Upper lobe of left lung (tissue), 6 donors: ENCODE results near the gene SORL1. TPM values are rescaled to one million over a fixed set of nuclear protein-coding genes. Genes with fewer than 3 reads are reported as not detected.
A peak's percentile ranks its signal among the peaks of the same experiment; 100 is the strongest.

ENCODE experiments used
- ATAC-seq, 2 donors: fragments of 200-7000 bp; cut with Tn5 transposase; one replicate each; pipeline ENCODE4 v1.9.1; 2022; ENCODE audit warnings: mild to moderate bottlenecking in 2 of 2, moderate library complexity in 2 of 2; ENCODE audit not compliant: low FRiP score in 2 of 2
- DNase-seq, 2 donors: peaks; one replicate each; pipeline ENCODE4 v3.0.0-alpha.2; 2019 to 2020
- H3K27ac ChIP-seq, 4 donors: fragments of 200-600 bp; sonication (generic); one replicate each; pipeline ENCODE4 v1.5.1; 2016 to 2019
- H3K27me3 ChIP-seq, 4 donors: fragments of 200-600 bp; sonication (generic); one replicate each; pipeline ENCODE4 v1.5.1; 2017 to 2019
- H3K36me3 ChIP-seq, 4 donors: fragments of 200-600 bp; sonication (generic); one replicate each; pipeline ENCODE4 v1.5.1; 2016 to 2019
- H3K4me1 ChIP-seq, 4 donors: fragments of 200-600 bp; sonication (generic); one replicate each; pipeline ENCODE4 v1.5.1; 2018 to 2019
- H3K4me3 ChIP-seq, 4 donors: fragments of 200-600 bp; sonication (generic); one replicate each; pipeline ENCODE4 v1.5.1; 2017 to 2019; ENCODE audit warnings: mild to moderate bottlenecking in 2 of 4, moderate library complexity in 1 of 4
- H3K9me3 ChIP-seq, 4 donors: fragments of 200-600 bp; sonication (generic); one replicate each; pipeline ENCODE4 v1.5.1; 2018 to 2019
- EP300 ChIP-seq, 4 donors: sonication (generic); formaldehyde crosslinking; IDR thresholded peaks; one replicate each; pipeline ENCODE4 v1.5.1; 2017; ENCODE audit warnings: antibody characterized with exemption in 4 of 4, control low read depth in 2 of 4
- POLR2A ChIP-seq, 4 donors: fragments of 450-650 bp; IDR thresholded peaks; one replicate each; pipeline ENCODE4 v1.5.1; 2016 to 2017; ENCODE audit warnings: antibody characterized with exemption in 4 of 4, mild to moderate bottlenecking in 2 of 4
- POLR2AphosphoS5 ChIP-seq, 2 donors: sonication (generic); formaldehyde crosslinking; IDR thresholded peaks; one replicate each; pipeline ENCODE4 v1.5.1; 2017; ENCODE audit warnings: antibody characterized with exemption in 2 of 2
- WGBS, 2 donors: methylation state at CpG; one replicate each; pipeline ENCODE4 v1.1.5; 2017 to 2018; 5-methylcytosine and 5-hydroxymethylcytosine counted together
- total RNA-seq, 6 donors: library from RNA; depleted of rRNA in 4 of 6; stranded (reverse); fragments of >200 nt in 4 of 6; gene quantifications; one replicate each; pipeline versions ENCODE4 v1.1.0 to v1.2.1, GENCODE V29; 2016 to 2021
- TF ChIP-seq, protein P1 (sequence below), 6 experiments: fragments of 450-650 bp in 4 of 6; fragments of 200-600 bp in 2 of 6; sonication (generic) in 2 of 6; IDR thresholded peaks; one replicate each; pipeline ENCODE4 v1.5.1; 2016 to 2019; ENCODE audit warnings: antibody characterized with exemption in 6 of 6
- donor health status: DM: no; HTN: no; CAD: no; lungs with moderate emphysema.
- donor health status: DM: no; HTN: yes; CAD: no; lungs with severe emphysema.

Gene SORL1
- total RNA-seq, 6 donors from 2014 or later, result 33.3 to 85.9 (median 67.2) TPM

GRCh38 chr11:121412000-121412587, 40.0 kb upstream of the SORL1 start:
- H3K4me3 ChIP-seq, result no peak overlapping the region
- no peaks in the 10 kb centered on the region for H3K36me3 ChIP-seq
- peaks cover 9 to 18% (median 15%) of the 10 kb centered on the region in 4 donors for H3K4me1 ChIP-seq
- WGBS, 2 donors, result 79 to 85% methylated on average over 4 of the region's 4 CpGs
- no peak overlapping the region for H3K27ac ChIP-seq
- TF ChIP-seq, protein P1, sequence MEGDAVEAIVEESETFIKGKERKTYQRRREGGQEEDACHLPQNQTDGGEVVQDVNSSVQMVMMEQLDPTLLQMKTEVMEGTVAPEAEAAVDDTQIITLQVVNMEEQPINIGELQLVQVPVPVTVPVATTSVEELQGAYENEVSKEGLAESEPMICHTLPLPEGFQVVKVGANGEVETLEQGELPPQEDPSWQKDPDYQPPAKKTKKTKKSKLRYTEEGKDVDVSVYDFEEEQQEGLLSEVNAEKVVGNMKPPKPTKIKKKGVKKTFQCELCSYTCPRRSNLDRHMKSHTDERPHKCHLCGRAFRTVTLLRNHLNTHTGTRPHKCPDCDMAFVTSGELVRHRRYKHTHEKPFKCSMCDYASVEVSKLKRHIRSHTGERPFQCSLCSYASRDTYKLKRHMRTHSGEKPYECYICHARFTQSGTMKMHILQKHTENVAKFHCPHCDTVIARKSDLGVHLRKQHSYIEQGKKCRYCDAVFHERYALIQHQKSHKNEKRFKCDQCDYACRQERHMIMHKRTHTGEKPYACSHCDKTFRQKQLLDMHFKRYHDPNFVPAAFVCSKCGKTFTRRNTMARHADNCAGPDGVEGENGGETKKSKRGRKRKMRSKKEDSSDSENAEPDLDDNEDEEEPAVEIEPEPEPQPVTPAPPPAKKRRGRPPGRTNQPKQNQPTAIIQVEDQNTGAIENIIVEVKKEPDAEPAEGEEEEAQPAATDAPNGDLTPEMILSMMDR (IDR thresholded peaks at IDR 0.05), result no peak
- TF ChIP-seq EP300 (IDR thresholded peaks at IDR 0.05) (no peak), POLR2AphosphoS5 (IDR thresholded peaks at IDR 0.05) (no peak), POLR2A (IDR thresholded peaks at IDR 0.05) (no peak)
- H3K27me3 ChIP-seq, result no peaks in the 10 kb centered on the region
- ATAC-seq, result no peak
- no peak for DNase-seq
- H3K9me3 ChIP-seq, result no peaks in the 10 kb centered on the region

DNA sequence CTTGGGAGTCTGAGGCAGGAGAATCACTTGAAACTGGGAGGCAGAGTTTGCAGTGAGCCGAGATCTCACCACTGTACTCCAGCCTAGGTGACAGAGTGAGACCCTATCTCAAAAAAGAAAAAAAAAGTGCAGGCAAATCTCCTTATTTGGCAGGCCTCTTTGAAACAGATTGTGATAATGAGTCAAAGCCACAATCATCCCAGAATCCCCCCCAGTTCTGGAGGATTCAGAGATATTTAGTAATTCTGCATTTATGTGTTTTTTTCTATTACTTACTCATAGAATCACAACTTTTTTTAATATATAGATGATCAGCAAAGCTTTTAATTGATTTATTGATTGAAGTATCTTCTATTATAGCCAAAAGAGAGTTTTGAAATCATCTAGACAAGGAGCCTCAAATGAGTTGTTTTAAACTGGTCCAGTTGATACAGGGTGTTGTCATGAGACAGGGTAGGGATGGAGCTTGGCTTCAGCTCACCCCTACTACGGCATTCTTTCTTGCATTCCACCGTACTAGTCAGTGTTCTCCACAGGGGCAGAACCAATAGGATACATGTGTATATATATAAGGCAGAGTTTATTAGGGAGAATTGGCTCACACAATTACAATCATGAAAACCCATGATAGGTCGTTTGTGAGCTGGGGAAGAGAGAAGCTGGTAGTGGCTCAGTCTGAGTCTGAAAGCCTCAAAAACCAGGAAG, 39.3 kb upstream of the SORL1 start:
- ATAC-seq (no peak), DNase-seq (no peak)
- no peaks in the 10 kb centered on the region for H3K27me3 ChIP-seq
- H3K27ac ChIP-seq, result no peak overlapping the region
- peaks cover 15 to 25% (median 22%) of the 10 kb centered on the region in 4 donors for H3K4me1 ChIP-seq
- WGBS, 2 donors, result 75 to 82% methylated on average over 4 of the region's 4 CpGs
- TF ChIP-seq POLR2AphosphoS5 (IDR thresholded peaks at IDR 0.05) (no peak), POLR2A (IDR thresholded peaks at IDR 0.05) (no peak), EP300 (IDR thresholded peaks at IDR 0.05) (no peak)
- TF ChIP-seq, protein P1 (IDR thresholded peaks at IDR 0.05), result no peak
- H3K4me3 ChIP-seq, result no peak overlapping the region
- no peaks in the 10 kb centered on the region for H3K9me3 ChIP-seq
- no peaks in the 10 kb centered on the region for H3K36me3 ChIP-seq

DNA sequence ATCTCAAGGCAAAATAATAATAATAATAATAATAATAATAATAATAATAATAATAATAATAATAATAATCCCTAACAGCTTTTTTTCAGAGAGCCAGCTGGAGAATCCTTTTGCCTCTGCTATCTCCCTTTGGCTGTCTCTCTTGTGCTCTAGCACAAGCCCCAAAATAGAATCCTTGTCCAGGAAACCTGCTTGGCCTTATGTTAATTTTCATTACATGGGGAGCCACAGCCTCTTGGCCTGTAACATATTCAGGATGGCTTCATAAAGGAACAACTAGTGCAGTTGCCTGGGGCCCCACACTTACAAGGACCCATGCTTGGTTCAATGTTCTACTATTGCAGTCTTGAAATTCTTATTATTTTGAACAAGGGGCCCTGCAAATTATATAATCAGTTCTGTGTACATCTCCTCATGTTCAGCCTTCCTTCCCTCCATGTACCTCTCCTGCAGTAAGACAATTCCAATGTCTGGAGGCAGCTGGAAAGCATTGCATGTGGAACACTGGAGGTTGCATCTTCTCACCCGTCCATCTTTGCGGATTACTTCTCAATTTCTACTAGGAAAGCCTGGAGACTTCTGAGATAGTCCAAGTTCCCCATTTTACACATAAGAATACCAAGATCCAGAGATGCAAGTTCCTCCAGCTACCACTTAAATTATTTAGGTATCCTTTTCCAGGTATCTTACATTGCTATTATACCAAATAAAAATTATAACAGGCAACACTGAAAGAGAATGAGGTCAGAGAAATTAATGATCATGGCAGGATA, 37.8 kb upstream of the SORL1 start:
- 67 to 80% methylated on average over 2 of the region's 2 CpGs for WGBS, 2 donors
- Histone ChIP-seq H3K27me3 (no peaks in the 10 kb centered on the region), H3K4me3 (no peak overlapping the region), H3K4me1 (peaks cover 30 to 39% (median 35%) of the 10 kb centered on the region in 4 donors), H3K27ac (no peak overlapping the region), H3K9me3 (no peaks in the 10 kb centered on the region), H3K36me3 (no peaks in the 10 kb centered on the region)
- TF ChIP-seq POLR2AphosphoS5 (IDR thresholded peaks at IDR 0.05), result no peak
- TF ChIP-seq POLR2A (IDR thresholded peaks at IDR 0.05), result no peak
- TF ChIP-seq EP300 (IDR thresholded peaks at IDR 0.05), result no peak
- TF ChIP-seq, protein P1 (IDR thresholded peaks at IDR 0.05), result no peak
- ATAC-seq (no peak), DNase-seq (no peak)

- DNase-seq (peak in 1 of 2 donors; percentile 55), ATAC-seq (peak in 1 of 2 donors; percentile 15)
- WGBS, 2 donors, result 0 to 17% methylated on average over 1 of the region's 1 CpG
Observed at GRCh38 chr11:121415856-121416255, 36.3 kb upstream of the SORL1 start.

More at GRCh38 chr11:121415856-121416255, 36.3 kb upstream of the SORL1 start:
- H3K27ac ChIP-seq, result peak overlapping the region in 1 of 4 donors; percentile 84
- H3K27me3 ChIP-seq, result no peaks in the 10 kb centered on the region
- peaks cover 31 to 39% (median 36%) of the 10 kb centered on the region in 4 donors for H3K4me1 ChIP-seq
- no peaks in the 10 kb centered on the region for H3K9me3 ChIP-seq
- TF ChIP-seq POLR2A (IDR thresholded peaks at IDR 0.05) (no peak), POLR2AphosphoS5 (IDR thresholded peaks at IDR 0.05) (no peak), EP300 (IDR thresholded peaks at IDR 0.05) (no peak)
- TF ChIP-seq, protein P1 (IDR thresholded peaks at IDR 0.05), result no peak
- H3K36me3 ChIP-seq, result no peaks in the 10 kb centered on the region
- no peak overlapping the region for H3K4me3 ChIP-seq
